NCI-H2029 (cell line): ENCODE measurements around the gene PHTF1.

ENCODE experiments used
- DNase-seq: peaks from one replicate; lab custom pipeline; 2025; lab: John Stamatoyannopoulos, UW

PHTF1 gene

DNA sequence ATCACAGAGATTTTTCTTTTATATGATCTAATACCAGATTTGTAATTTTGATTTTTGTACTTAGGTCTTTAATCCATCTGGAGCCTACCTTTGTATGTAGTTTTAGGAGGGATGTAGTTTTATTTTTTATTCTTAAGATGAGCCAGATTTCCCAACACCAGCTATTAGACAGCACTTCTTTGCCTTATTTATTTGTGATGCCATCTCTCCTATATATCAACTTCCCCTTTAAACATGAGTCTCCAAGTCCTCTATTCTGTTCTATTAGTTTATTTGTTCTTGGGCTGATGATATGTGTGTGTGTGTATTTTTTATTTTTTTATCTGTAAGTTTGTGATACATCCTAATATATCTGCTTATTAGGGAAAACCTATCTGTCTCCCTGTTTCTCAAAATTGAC lies 94.2 kb downstream of the PHTF1 start:
- DNase-seq, result no peak

DNA sequence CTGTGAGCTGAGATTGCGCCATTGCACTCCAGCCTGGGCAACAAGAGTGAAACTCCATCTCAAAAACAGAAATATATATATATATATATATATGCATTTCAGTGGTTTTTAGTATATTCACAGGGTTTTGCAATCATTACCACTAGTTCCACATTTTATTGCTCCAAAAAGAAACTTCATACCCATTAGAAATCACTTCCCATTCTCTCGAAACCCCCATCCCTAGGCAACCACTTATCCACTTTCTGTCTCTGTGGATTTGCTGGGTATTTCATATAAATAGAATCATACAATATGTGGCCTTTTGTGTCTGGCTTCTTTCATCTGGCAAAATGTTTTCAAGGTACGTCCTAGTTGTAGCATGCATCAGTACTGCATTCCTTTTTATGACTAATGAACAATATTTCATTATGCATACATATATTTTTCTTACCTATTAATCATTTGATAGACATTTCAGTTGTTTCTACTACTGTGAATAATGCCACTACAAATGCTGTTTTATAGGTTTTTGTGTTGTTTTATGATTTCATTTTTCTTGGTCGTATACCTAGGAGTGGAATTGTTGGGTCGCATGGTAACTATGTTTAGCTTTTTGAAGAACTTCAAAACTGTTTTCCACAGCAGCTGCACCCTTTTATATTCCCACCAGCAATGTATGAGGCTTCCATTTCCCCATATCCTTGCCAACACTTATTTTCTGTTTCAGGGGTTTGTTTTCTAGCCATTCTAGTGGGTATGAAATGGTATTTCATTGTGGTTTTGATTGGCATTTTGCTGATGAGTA lies 95.9 kb downstream of the PHTF1 start:
- no peak for DNase-seq

DNA sequence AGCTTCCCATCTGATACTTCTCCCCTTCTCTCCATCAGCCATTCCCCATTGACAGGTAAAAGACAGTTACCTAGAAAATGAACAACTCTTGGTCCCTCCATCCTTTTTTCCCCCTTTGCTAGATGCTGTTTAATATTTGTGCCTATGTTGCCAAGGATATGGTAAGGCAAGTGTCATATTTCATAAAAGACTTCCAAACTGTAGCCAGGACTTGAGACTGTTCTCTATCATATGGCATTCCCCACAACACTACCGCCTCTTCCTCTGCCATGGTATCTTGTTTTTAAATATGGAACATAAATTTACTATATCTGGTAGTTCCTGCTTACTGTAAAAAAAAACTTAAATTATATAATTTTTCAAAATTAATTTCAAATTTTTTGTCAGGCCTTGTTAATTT lies 97.2 kb downstream of the PHTF1 start:
- no peak for DNase-seq

DNA sequence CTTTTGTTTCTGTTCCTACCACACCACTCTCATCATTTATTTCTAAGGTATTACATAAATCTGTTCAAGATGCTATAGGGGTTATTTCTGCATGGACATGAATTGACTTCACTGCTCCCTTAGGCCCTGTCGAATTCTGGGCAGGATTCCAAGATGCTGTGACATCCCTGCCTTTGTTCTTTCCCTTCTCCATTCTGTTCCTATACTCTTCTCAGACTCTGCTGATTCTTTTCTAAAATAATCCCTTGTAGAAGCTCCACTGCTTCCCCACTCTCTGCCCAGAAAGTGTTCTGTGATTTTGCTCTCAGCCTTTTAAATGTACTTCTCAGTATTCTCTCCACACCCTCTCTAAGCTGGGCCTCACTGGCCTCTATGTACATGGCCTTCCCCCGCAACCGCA lies 99.2 kb downstream of the PHTF1 start:
- DNase-seq, result no peak

DNA sequence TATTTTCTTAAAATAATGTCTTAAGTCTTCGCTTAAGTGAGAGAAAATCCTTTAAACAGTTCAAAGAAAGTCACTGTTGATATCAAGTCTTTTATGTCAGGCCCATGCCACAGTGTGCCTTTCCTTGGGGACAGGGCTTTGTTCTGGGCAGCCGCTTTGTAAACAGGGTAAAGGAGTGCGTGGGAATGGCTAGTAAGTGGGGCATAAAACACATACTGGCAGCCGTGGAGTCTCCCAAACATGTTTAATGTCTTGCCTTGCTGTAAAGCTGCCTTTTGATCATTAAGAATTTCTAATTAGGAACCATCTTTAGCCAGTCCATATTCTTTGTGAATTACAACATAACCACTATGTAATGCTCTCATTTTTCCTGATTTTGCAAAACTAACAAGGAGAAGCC lies 99.7 kb downstream of the PHTF1 start:
- DNase-seq, result no peak

DNA sequence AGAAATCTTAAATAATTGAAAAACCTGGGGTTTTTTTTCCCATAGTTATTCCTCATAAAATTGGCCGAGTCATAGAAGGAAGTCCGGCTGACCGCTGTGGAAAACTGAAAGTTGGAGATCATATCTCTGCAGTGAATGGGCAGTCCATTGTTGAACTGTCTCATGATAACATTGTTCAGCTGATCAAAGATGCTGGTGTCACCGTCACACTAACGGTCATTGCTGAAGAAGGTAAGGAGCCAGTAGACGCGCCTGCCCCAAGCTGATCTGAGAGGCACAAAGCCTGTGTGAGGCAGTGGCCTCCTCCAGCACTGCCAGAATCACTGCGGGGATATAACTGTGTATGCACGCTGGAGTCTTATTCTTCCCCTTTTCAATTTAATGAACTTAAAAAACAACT lies 100.3 kb downstream of the PHTF1 start:
- DNase-seq, result no peak

DNA sequence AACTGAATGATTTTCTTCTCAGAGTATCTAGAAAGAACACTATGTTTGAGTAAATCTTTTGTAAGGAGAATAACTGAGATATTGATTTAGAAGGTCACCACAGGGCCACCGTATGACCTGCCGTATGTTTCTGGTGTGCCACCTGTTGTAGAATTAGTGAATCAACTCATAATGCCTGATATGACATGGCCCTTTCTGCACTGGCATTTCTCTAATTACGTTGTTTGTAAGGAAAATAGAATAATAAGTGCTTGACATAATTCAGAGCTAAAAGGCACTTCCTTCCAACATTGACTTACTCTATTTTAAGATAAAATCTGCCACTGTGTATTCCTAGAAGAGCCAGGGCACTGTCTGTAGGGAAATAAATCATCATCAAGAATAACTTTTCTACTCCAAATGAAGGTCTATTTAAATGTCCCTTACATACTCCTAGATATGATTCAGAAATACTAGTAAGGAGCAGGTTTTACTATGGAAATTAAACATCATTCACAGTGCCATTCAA lies 101.7 kb downstream of the PHTF1 start:
- no peak for DNase-seq

DNA sequence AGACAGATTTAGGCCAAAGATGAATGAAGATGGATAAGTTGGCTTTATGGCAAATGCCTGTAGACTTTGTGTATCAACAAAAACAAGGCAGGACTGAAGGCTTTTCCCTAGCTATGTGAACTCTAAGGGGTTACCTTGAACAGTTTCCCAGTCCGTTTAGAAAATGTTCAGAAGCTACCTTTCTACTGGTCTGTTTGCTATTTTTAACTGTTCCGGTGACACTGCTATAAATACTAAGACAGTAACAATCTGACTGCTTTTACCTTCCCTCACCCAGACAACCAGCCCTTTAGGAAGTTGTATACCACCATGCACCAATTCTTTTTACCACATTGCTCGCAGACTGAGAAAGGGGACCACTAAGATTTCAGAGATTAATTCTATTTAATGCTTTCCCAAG lies 102.2 kb downstream of the PHTF1 start:
- DNase-seq, result no peak

DNA sequence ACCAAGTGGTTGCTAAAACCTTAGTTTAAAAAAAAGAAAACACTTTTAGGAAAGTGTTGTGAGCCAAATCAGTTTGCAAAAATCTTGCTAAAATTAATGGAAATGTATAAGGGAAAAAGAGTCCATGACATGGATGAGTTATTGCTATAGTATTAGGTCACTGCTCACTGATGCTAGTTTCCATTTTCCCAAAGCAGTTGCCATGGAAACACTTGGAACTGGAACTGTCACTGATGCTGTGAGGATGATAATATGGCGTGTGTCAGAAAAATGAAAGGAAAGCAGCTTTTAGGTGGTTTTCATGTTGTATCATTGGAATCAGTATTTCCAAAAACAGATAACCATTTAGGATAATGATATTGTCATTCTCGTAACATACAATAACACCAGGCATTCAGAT lies 104.4 kb downstream of the PHTF1 start:
- no peak for DNase-seq

DNA sequence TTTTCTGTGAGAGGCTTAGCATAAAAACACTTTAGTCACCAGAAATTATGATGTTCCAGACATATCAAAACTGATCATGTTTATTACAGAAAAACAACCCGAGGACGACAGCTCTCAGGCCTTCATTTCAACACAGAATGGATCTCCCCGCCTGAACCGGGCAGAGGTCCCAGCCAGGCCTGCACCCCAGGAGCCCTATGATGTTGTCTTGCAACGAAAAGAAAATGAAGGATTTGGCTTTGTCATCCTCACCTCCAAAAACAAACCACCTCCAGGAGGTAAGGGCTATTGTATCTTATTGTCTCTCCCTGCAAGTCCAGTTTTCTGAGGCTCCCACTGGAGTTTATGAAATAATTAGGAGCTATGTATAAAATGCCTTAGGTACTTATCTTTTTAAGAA lies 105.5 kb downstream of the PHTF1 start:
- no peak for DNase-seq

DNA sequence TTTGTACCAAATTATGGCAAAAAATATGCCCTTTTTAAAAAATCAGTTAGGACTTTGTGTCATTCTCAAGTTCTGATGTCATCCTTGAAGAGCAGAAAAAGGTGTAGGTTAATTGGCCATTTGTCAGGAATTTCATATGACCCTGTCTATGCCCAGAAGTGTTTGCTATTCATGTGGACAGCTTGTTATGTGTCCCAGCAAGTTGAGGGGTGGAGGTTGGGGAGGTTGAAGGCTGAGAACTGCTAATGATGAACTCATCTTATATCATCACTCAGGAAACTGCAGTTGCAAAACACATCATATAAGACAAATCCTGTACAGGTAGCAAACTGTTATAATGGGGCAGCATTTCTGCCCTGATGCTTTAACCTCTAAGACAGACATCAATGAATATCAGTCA lies 106.5 kb downstream of the PHTF1 start:
- DNase-seq, result no peak

DNA sequence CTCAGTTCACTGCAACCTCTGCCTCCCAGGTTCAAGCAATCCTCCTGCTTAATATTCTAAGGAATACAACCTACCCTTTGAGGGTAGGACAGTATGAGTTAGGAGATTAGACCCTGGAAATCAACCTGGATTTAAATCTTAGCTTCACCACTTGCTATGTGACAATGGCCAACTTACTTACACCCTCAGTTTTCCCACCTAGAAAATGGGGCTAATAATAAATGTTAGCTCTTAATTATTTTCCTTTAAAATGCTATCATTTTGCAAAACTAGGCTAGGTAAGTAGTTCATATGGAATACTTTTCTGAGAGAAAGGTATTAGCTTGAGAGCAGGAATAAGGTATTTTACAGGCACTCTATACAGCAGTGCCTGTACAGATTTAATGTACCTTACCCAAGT lies 110.8 kb downstream of the PHTF1 start:
- no peak for DNase-seq

DNA sequence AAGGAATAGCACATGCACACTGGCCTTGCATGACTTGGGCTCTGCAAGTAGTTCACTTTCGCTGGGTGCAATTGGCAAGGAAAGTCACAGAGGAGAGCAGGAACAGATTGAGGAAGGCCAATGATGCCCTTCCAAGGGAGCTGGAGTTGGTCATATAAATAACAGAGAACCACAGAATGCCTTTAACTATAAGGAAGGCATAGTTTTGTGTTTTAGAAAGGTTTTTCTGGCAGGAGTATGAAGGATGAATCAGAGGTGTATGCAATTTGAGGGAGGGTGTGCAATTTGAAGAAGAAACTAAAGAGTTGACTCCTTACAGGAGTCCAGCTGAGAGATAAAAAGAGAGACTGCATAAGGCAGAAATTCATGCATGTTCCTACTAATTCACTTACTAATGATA lies 112.1 kb downstream of the PHTF1 start:
- no peak for DNase-seq
